Astrocyte of the cerebellum (primary cell): Measurements from ENCODE around the gene CDH4.

Source experiments
- DNase-seq: peaks from one replicate; pipeline ENCODE4 v3.0.0-alpha.2; 2011; ENCODE audit warnings: low read depth
- H3K4me3 ChIP-seq: 2 replicates; pipeline ENCODE4 v1.5.1; 2011; ENCODE audit warnings: mild to moderate bottlenecking, low read depth, low read length, moderate library complexity
- in situ Hi-C: cut with HindIII; loops from 2 replicates; pipeline ENCODE4 v1.10.0; 2017; ENCODE audit warnings: low sequenced_read_pairs
- TF ChIP-seq, protein P1 (sequence below): IDR thresholded peaks from 2 replicates; pipeline ENCODE4 v1.5.1; 2012; ENCODE audit warnings: low read length, low read depth, moderate library complexity, mild to moderate bottlenecking; ENCODE audit errors: missing control alignments

The CDH4 gene

DNA sequence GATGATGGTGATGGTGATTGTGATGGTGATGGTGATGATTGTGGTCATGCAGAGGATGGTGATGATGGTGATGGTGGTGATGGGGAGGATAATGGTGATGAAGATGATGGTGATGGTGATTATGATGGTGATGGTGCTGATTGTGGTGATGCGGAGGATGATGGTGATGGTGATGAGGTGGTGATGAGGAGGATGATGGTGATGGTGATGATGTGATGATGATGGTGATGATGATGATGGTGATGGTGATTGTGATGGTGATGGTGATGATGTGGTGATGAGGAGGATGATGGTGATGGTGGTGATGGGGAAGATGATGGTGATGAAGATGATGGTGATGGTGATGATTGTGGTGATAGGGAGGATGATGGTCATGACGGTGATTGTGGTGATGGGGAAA is 333.7 kb downstream of the CDH4 start:
- TF ChIP-seq, protein P1, sequence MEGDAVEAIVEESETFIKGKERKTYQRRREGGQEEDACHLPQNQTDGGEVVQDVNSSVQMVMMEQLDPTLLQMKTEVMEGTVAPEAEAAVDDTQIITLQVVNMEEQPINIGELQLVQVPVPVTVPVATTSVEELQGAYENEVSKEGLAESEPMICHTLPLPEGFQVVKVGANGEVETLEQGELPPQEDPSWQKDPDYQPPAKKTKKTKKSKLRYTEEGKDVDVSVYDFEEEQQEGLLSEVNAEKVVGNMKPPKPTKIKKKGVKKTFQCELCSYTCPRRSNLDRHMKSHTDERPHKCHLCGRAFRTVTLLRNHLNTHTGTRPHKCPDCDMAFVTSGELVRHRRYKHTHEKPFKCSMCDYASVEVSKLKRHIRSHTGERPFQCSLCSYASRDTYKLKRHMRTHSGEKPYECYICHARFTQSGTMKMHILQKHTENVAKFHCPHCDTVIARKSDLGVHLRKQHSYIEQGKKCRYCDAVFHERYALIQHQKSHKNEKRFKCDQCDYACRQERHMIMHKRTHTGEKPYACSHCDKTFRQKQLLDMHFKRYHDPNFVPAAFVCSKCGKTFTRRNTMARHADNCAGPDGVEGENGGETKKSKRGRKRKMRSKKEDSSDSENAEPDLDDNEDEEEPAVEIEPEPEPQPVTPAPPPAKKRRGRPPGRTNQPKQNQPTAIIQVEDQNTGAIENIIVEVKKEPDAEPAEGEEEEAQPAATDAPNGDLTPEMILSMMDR = no peak
- DNase-seq = no peak
- in situ Hi-C loops = no loop called here
- H3K4me3 ChIP-seq = no peak overlapping the region

DNA sequence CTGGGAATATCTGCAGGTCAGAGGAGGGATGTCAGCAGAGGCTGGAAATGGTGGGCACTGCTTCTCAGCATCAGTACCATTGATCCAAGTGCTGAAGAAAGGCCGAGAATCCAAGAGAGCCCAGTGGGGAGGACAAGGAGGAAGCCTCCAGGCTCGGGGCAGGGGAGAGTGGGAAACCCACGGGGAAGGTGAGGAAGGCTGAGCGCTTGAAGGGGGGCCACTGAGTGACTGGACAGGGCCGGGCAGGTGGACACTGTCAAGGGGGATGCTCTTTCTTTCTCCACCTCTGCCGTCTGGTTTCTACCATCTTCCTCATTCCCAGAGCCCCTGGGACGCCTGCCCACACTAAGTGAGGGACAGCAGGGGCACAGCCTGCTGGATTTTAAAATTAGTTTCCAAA is 335.0 kb downstream of the CDH4 start:
- no peak overlapping the region for H3K4me3 ChIP-seq
- DNase-seq = no peak
- TF ChIP-seq, protein P1 = no peak
- in situ Hi-C loops = no loop called here

DNA sequence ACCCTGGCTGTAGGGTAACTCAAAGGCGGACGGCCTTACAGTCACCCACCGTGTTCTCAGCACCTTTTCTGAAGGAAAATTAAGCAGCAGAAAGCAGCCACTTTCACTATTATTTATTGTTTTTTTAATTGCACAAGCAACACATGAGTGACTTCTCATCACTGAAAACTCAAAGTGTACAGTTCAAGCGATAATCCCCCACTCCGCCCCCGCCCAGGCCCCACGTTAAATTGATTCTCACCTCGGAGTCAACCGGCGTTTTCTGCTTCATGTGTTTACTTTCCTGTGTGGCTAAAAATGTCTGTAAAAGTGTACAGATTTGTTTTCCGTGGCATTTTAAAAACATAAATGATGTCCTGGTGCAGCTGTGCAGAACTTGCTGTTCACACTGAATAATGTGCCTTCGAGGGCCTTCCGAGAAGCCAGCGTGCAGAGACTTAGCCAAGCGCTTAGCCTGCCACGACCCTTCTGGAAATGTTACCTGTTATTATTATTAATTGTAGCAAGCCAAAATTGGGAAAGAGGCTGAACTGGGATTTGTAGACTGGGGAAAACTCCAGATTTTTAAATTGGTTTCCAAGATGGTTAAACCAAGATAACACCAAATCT is 335.7 kb downstream of the CDH4 start:
- in situ Hi-C loops = no loop called here
- no peak overlapping the region for H3K4me3 ChIP-seq

DNA sequence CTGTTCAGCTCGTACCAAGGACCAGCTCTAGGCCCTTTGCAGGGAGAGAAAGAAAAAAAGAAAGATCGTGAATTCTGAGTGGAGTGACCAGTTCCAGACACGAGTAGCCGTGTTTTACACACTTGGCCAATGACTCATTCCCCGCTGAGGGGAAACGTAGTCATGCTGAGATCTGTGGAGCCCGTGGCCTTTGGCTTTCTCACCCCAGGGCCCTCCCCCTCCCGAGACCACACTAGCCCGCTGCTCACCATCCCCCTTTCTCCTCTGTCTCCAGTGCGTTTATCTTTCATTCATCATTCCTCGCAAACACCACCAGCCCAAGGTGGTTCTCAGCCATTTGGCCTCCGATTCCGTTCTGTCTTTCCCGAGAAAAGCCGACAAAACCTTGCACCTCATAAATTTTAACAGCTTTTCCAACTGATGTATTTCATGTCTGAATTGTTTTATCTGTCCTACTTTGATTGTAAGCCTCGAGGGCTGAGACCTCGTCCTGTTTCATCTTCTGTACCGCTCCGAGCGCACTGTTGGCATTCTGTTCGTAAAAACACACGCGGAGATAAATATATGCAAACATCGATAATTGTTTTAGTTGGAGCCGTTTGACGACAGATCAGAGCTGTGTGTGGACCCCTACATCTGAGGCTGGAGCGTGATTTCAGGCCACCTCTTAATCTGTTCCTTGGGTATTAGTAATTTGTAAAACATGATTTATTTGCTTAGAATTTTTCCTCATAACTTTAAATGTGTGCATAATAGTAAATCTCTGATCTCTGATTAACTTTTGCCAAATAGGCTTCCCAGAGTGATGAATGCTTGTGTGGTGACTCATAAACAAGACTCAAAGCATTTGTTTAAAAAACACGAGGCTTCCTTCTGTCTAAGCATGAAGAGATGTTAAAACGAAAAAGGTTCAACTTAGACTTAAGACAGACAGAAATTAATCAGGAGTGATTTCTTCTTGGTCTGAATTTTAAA is 336.6 kb downstream of the CDH4 start:
- DNase-seq = peak; percentile 82
- in situ Hi-C loops = no loop called here
- TF ChIP-seq, protein P1 = no peak
- peak overlapping the region; percentile 19 for H3K4me3 ChIP-seq

More for the DNA sequence above, 335.7 kb downstream of the CDH4 start:
- no peak for DNase-seq
- TF ChIP-seq, protein P1 = no peak

DNA sequence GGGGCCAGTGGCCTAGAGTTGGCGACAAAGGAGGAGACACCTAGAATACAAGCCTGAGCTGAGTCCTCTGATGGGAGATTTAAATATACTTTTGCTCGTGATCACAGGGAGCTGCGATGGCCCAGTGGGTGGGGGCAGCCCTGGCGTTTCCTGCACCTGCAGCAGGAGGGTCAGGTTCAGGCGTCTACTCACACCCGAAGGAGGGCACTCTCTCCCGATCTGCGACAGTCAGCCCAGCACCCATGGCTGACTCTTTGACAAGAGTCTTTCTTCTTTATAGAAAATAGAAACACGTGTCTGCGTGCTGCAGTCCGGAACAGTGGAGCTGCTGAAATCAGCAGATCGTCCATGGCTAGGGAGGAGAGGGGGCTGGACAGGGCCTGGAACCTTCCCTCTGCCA is 338.2 kb downstream of the CDH4 start:
- no peak for DNase-seq
- no peak overlapping the region for H3K4me3 ChIP-seq
- TF ChIP-seq, protein P1 = no peak
- in situ Hi-C loops = no loop called here

DNA sequence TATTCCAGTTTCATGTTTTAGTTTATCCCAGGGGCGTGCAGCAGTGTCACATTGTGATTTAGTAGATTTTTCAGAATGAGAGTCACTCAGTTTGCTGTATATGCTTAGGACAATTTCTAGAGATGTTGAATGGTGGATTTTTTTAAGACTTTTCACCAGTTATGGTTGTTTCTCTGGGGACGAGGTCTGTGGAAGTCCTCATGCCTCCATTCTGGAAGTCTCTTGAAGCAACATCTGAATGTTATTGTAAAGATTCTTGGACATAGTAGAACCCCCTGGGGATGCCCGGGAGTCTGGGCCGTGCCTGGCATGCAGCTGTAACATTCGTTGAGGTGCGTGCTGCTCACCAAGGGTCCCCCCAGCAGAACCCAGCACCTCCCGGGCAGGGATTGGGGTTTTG is 341.5 kb downstream of the CDH4 start:
- DNase-seq = no peak
- in situ Hi-C loops = no loop called here
- no peak overlapping the region for H3K4me3 ChIP-seq
- TF ChIP-seq, protein P1 = no peak
